NCI-H524 treated with DMSO at 0.1 percent for 48 hours (cell line): ENCODE data around the gene NPRL2.

Source experiments
- DNase-seq: peaks from one replicate; lab custom pipeline; 2025; lab: John Stamatoyannopoulos, UW

Gene NPRL2

DNA sequence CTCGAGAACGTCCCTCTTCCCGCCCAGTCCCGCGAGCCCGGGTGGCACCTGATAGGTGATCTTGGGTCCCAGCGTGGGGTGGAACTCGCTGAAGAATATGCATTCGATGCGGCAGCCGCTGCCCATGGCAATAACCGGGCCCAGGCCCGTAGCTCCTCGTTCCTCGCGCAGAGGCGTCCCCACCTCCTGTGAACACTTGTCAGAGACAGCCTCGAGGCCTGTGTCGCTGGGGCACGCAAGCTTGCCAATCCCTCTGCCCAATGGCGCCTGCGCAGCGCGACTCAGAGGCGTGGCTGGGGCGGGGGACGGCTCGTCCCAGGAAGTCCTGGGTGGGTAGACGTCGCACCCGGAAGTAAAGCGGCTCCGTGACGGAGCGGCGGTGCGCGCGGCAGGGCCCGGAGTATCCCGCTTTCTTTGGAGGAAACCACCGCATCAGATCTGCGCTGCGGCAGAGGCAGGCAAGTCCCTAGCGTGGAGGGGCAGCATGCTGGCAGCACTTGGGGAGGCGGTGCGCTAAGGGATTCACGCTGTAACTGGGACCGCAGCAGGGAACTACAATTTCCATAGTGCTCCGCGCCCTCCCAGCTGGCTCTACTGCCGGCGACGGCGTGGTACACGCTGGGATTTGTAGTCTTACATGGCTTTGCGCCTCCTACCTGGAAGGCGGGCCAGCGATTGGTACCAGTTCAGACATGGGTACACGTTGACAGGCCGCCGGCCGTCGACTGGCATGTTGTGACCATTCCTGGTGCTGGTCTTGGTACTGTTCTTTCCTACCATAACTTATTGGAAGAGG is at the start of gene NPRL2, which contains the start of gene CYB561D2:
Gene NPRL2 (minus strand): TSS at position 249 of the 796 bp plus-strand sequence. CDS start 123 bp downstream, at position 126.
Gene CYB561D2 (plus strand): TSS at position 336 of the 796 bp plus-strand sequence. CDS start 572 bp downstream, outside the sequence.
- DNase-seq, result peak; percentile 50

DNA sequence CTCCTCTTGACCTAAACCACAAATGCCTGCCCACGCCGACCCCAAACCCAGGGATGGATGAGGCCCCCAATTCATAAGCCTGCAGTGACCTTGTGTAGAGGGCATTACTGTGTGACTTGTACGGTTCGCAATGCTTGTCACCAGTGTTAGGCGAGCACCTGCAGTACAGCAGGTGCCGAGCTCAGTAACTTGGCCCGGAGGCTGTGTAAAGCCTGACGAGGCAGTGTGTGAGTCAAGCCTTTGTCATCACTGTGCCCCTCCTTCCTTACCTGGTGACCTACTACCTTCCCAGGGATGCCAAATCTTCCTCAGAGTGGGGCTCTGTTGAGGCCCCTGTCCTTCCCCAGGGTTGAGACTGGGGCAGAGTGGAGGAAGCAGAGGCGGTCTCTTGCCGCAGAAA is 45.9 kb upstream of the NPRL2 start:
- no peak for DNase-seq

DNA sequence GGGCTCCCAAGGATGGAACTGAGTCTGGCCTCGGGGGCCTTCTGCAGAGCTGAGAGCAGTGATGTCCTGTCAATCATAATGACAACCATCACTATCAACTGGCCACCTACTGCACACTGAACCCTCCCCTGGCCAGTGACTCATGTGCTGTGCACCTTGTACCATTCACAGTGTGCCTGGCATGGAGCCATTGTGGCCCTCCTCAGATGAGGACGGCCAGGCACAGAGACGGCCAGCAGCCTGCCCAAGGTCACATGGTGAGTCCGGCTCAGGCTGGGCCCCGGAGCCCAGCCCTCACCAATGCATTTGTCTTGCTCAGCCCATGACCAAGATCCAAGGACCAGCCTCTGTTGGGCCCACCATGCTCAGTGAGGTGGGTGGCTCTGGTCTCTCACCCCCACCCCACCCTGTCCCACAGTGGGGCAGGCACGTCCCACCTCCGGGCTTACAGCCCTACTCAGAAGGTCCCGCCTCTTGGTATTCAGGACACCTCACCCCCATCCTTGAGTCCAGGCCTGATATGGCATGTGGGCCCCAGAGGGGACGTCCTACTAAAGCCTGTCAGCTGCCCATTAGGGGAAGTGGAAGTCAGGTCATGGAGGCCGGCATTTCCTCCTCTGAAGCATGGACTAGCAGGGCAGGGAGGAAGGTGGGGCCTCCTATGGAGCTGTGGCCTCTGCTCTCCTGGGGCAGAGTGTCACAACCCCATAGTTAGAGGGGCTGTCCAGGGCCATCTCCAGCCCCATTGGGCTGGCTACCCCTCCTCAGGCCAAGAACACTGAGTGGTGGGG is 44.7 kb upstream of the NPRL2 start:
- DNase-seq, result no peak

DNA sequence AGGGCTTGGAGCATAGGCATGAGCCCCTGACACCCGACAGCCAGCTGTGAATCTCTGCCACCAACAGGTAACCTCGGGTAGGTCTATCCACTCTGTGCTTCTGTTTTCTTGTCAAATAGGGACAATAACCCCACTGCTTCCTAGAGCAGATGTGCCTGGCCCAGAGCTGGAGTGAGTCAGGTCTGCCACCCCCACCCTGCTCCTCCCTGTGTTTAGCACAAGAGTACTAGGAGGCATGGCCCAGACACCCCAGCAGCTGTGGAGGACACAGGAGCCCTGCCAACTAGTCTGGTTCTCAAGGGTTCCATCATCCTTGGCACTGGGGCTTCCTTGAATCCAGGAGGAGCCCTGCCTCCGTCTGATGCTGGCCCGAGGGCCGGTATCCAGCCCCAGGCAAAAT is 42.5 kb upstream of the NPRL2 start:
- no peak for DNase-seq

DNA sequence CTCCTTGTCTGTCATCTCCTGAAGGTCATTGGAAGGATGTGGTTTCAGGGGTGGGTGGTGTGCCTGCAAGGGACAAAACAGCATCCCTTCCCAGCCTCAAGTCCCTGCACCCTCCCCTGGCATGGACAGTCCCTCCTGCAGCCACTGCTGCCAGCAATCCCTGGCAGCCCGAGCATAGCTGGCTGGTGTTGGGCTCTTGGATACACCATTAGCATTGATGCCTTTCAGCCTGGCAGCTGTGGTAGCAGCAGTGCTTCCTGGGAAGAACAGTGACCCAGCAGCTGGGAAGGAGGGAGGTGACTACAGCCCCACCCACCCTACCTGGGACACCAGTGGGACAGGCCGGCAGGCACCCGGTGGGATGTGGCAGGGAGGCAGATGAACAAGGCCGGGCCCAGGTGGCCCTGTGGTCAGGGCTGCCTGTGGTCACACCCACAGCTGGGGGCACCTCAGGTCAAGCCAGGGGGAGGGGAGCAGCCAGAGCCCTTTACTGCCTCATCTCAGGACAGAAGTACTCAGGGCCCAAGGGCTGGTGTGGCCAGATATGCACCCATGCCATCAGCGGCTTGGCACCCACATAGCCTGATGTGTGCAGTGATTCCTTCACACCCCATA is 41.6 kb upstream of the NPRL2 start:
- DNase-seq, result no peak

DNA sequence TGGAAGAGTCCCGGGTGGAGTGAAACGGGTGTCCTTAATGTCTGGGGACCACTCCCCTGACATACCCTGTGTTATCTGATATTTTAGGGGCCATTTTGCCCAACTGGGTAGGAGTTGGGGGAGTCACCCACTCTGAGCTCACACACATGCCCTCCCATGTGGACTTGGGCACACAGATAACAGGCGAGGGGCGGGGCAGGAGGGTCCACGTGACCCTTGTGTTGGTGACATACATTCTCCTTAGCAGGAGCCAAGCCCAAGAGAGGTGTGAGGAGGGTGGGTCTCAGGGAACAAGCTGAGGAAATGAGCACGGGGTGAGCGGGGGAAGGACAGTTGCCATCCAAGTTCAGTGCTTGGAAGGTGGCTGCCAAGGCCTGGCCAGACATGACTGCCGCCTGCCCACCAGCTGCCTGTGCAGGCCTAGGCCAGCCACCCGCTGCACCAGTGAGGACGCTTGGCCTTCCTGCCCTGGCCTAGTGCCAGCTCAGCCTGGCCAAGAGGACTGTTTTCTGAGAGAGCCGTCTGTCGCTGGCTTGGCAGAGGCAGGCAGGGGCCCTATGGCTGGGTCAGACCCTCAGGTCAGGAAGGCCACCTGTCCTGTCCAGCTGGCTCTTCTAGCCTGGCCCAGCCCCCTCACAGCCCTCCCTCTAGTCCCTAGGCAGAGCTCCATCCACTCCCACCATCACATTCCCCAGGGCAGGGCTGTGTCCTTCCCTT is 40.1 kb upstream of the NPRL2 start:
- DNase-seq, result peak; percentile 31

DNA sequence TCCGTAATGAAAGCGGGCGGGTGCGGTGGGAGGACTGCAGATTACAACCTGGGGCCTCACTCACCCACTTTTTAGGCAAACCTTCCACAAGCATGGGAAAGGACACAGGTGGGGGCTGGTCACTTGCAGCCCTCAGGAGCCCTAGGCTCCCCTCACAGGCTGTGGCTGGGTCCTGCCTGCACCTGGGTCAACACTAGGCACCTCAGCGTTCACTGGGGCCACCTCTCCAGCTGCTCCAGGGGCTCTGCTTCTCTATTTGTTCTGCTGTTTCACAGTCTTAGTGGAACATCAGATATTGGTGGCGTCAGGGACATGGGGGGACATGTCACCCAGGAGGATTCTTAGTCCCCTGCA is 38.8 kb upstream of the NPRL2 start:
- no peak for DNase-seq

DNA sequence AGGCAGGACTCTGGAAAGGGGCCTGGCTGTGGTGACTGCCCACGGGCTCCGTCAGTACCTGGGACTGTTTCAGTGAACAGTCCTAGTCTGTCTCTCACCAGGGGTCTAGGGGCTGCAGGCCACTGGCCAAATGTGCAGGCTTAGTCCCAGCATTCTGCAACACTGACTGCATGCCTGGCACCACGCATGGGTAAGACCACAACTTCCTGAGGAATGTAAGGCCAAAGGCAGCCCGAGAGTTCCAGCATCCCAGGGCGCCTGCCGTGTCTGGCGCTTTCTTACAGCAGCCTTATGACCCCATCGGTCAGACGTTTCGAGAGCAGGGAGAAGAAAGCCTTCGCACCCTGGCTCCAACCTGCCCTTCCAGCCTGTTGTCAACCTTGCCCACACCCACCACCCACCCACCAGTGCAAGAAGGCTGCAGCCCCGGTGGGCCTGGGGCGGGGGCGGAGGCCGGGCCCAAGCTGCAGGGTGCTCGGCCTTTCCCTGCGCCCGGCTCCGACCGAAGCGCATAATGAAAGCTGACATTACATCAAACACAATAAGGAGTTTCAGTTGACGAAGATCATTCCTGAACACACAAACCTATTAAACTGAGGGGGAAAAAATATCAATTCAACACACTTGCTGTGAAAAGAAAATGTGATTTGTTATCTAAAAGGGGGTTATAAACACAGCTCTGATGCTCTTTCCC is 38.3 kb upstream of the NPRL2 start:
- DNase-seq, result no peak

DNA sequence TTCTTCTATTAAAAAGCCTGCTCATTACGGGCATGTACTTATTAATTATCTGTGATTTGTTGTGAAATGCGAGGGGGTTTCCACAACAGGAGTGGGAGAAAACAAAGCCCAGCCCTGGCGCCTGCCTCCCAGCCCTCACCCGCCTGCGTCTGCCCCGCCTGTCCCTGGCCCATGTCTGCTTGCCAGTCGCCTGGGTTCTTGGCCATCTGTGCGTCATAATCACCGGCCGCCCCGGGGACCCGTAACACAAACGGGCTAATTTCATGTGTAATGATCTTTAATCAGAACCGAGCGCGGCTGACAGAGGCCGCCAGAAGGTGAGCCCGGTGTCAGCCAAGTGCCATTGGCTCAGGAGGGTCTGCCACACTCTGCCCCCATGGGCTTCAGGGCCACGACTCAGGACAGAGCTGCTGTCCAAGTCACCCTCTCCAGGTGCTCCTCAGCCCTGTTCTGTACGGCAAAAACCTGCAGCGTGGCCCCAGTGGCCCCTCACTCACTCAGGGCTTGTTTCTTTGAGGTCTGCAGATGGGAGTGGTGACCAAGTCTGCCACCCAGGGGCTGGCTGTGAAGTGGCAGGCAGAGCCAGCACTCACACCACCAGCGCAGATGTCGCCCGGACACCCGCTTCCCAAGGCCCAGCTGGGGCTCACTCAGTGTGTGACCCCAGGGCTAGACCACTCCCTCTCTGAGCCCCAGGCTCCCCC is 37.6 kb upstream of the NPRL2 start:
- DNase-seq, result peak; percentile 50

DNA sequence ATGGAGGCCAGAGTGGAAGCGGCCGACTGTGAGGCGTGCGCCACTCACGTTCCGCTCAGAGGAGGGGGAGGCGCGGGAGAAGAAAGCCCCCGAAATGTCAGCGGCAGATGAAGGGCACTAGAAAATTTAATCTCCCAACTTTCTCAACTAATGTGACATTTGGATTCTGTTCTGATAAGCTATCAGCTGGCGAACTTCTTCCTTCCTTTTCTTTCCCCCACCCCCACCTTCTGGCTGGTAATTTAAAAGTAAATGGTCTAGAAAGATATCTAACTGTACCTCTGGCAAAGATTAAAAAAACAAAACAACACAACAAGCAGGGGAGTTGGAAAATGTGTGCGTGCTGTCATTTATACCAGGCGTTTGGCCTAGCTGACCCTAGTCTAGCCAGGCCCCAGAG is 35.2 kb upstream of the NPRL2 start:
- no peak for DNase-seq

DNA sequence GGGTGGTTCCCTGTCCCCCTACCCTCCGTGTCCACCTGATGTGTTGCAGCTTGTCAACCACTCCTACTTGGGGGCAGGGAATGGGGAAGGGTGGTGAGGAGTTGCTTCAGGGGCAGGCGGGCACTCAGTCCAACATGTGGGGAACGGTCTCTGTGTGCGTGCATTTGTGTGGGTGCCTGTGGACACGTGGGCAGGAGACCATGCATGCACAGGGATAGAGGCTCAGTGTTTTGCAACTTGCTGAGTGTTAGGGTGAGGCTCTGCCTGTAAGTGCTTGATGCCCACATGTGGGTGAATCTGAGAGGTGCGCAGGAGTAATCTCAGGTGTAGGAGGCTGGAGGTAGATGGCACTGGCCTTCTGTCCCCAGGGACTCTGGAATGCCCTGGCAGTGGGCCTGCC is 33.2 kb upstream of the NPRL2 start:
- DNase-seq, result no peak

DNA sequence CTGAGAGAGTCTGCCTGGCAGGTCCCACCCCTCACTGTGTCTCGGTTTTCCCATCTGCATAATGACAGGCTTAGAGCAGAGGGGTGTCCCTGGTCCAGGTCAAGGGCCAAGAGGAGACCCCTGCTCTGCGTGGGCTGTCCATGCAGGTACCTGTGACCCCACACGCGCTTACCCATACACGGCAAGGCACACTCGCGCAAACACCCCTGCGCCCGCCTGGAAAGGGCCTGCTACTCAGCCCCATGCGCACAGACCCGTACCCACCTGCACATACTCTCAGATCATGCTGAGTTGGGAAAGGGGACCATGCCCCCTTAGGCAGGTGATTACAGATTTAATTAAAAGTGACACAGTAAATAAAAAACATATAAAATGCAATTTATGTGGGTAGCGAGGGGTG is 32.1 kb upstream of the NPRL2 start:
- no peak for DNase-seq

DNA sequence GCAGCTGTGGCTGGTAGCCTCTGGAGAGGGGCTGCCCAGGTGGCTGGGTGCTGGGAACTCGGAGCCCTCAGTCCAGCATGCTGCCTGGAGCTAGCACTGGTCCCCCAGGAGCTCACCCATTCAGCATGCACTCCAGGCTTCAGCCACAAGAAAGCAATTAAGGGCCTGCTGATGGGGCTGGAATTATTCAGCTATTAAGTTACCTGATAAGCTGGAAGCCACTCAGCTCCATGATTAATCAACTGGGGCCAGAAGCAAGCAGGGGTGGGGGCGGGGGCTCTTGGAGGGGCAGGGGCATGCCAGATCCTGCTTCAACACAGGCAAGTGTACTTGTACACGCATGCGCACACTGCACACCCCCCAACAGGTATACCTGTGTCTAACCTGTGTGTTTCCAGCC is 30.8 kb upstream of the NPRL2 start:
- DNase-seq, result peak; percentile 27

DNA sequence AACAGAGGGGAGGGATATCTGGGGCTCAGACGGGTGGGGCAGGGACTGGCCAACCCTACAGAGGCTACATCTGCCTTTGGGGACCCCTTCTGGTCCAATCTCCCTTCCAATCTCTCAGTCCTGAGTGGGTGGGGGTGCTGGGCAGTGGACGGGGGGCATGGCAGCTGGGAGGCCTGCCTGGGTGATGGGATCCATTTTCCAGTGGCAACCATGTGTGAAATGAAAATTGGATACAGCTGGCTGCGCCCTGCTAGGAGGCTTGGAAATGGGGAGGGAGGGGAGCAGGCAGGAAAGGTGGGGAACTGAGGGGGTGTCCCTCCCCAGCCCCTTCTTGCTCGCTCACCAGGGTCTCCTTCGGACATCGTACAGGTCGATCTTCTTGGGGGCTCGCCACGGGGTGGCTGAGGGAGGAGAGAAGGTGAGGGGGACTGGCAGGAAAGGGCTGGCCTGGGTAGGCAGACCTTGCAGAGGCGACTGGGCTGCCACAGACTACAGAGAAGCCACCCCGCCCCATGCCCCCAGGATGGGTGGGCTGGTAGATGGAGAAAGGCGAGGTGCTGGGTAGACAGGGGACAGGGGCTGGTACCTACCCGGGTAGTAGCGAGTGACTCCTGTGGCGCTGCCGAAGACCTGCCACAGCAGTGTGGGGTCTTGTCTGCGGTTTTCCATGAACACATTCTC is 30.0 kb upstream of the NPRL2 start:
- DNase-seq, result no peak

DNA sequence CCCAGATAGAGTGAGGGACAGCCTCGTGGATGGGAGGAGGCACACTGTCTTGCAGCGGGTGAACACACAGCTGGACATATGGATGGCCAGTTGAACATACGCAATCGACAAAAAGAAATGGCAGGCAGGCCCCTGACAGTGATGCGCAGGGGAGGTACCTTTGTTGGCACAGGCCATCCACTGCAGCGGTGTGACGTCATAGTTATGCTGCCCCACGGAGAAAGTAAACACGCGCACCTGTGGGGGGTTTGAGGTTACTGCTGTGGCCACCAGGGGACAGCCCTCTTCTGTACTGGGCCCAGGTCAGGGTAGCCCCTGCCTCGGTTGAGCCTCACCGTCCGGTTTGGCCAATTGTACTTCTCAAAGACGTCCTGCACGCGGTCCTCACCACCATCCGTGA is 28.2 kb upstream of the NPRL2 start:
- no peak for DNase-seq

DNA sequence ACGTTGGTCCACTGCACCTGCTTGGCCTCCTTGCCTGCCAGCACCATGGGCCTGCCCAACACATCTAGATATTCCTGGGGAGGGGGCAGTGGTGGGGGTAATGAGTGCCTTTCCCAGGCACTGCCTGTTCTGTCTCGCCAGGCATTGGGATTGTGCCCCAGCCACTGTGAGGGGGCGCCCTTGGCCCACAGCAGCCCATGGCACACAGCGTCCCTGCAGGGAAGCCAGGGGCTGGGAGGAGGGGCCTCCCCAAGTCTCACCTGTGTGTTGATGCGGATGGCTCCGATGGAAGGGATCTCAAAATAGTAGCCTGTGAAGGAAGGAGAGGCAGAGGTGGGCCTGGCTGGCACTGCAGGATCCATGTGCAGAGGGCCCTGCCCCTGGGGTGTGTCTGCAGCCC is 27.4 kb upstream of the NPRL2 start:
- no peak for DNase-seq

DNA sequence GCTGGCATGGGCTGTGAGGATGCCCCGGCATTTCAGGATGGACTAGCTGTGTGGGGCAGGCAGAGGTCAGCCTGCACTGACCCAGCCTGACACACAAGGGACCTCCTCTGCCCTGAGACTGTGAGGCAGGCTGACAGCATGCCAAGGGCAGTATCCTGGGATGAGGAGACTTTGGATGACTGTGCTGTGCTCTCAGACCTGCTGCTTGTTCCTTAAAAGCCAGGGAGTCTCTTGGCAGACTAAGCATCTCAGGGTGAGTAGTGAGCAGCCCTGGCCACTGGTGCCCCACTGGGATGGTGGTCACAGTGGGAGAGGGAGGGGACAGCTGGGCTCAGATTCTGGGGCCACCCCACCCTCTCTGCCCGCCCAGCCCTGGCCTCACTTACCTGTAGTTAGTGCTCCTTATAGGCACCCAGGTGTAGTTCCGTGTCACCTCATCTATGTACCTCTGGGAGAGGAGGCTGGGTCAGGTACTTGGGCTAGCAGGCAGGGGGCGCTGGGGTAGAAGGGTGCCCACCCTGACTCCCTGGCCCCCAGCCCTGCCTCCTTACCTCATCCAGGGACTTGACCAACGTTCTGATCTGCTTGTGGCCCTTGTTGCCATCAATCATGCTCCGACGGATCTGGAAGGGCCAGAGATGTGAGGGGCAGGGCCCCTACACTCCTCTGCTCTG is 24.8 kb upstream of the NPRL2 start:
- no peak for DNase-seq

DNA sequence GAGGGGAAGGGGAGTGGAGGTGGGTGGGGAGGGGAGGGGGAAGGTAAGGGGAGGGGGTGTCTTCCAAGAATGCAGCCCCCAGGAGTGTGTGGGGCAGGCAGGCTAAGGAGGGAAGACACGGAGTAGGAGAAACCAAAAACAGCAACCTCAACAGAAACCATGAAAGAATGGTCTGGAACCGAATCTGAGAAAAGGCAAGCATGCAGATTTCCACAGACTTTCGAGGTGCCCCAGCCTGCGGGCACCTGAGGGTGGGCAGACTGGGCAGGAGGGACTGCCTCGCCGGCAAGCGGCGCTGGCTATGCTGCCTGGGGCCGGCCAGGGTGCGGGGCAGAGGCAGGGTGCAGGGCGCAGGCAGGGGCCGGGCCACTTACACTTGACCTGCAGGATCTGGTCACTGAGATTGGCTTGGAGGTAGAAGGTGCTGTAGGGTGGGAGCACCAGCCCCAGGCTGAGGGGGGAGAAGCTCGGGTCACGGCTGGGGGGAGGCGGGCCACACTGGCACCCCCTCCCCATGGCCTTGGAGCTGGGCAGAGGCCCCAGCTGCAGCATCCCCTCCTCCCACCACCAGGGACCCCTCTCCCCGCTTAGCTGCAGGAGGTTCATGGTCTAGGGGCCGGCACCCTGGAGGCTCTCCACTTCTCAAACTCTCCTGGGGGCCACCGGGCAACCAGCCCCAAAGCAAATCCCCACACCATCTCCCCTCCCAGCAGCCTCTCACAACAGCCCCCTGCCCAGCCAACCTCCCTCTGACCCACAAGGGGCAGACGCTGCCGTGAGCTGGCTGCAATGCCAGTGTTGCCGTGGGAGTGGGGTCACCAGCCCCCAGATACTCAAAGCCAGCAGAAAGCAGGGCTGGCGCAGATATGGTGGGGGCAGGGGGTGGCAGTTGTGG is 24.0 kb upstream of the NPRL2 start:
- DNase-seq, result no peak
